HepG2 (cell line): ENCODE results near the gene SLC25A11. TPM values are rescaled to one million over a fixed set of nuclear protein-coding genes. Genes with fewer than 3 reads are reported as not detected.
A peak's percentile ranks its signal among the peaks of the same experiment; 100 is the strongest.

Experiments
- AHR ChIP-seq: IDR thresholded peaks from 2 replicates; pipeline ENCODE4 v1.6.1; 2018; ENCODE audit warnings: missing genetic modification reagents, missing compliant biosample characterization
- HCFC1 ChIP-seq: fragments of 150-350 bp; IDR thresholded peaks from 2 replicates; pipeline ENCODE4 v1.6.1; 2014; ENCODE audit warnings: low read depth, low read length
- IRF1 ChIP-seq: sonication (generic); formaldehyde crosslinking; IDR thresholded peaks from 2 replicates; pipeline ENCODE4 v1.4.0; 2020; ENCODE audit warnings: low read depth, mild to moderate bottlenecking, missing genetic modification reagents
- PBX3 ChIP-seq: sonication (generic); formaldehyde crosslinking; IDR thresholded peaks from 2 replicates; pipeline ENCODE4 v1.8.1; 2023; ENCODE audit warnings: missing genetic modification reagents, inconsistent platforms, borderline replicate concordance
- SMAD3 ChIP-seq: sonication (generic); formaldehyde crosslinking; IDR thresholded peaks from 2 replicates; pipeline ENCODE4 v1.4.0; 2020; ENCODE audit warnings: missing genetic modification reagents
- SRSF9 ChIP-seq: fragments of 200-400 bp; formaldehyde crosslinking; IDR thresholded peaks from 2 replicates; pipeline ENCODE4 v1.6.1; 2018; ENCODE audit warnings: borderline replicate concordance, mild to moderate bottlenecking, low read depth, low read length; ENCODE audit not compliant: insufficient read depth, poor library complexity, severe bottlenecking
- XBP1 ChIP-seq: sonication (generic); formaldehyde crosslinking; IDR thresholded peaks from 2 replicates; pipeline ENCODE4 v1.5.0; 2020; ENCODE audit warnings: missing genetic modification reagents
- ZNF18 ChIP-seq: sonication (generic); formaldehyde crosslinking; IDR thresholded peaks from 2 replicates; pipeline ENCODE4 v1.8.0; 2022; ENCODE audit warnings: mild to moderate bottlenecking, missing genetic modification reagents; ENCODE audit not compliant: insufficient replicate concordance
- polyA plus RNA-seq, 8 experiments: library from polyadenylated mRNA; depleted of rRNA in 3 of 8; stranded (reverse) in 7 of 8; unstranded in 1 of 8; fragments of >200 nt; fragmentation: Illumina TruSeq in 4 of 8; extraction: Trizol in 4 of 8; gene quantifications; 2 replicates each; pipeline versions ENCODE4 v1.2.1 to v1.2.3, GENCODE V29; 2011 to 2016; ENCODE audit warnings: low read depth in 4 of 8, missing spikeins in 1 of 8, mixed read lengths in 1 of 8; ENCODE audit not compliant: insufficient read depth in 1 of 8
- total RNA-seq, 5 experiments: library from RNA; depleted of rRNA; stranded (reverse); fragments of >200 nt; fragmentation: Illumina TruSeq; extraction: Trizol; gene quantifications; 2 replicates each; pipeline ENCODE4 v1.2.3, GENCODE V29; 2016; ENCODE audit warnings: low read depth in 1 of 5
- TF ChIP-seq, protein P1 (sequence below): sonication (generic); formaldehyde crosslinking; IDR thresholded peaks from 2 replicates; pipeline ENCODE4 v1.9.0; 2021; ENCODE audit warnings: missing genetic modification reagents, mild to moderate bottlenecking, borderline replicate concordance

Gene SLC25A11
- total and polyA plus RNA-seq, 2 of the 13 experiments (the other 11 are each of a cell fraction or from before 2014, with no cell fraction given) = 35.4 to 47.2 TPM

- TF ChIP-seq SRSF9 (no peak), ZNF18 (CRISPR knock-in tag) (peak; percentile 24), AHR (CRISPR knock-in tag) (no peak), HCFC1 (no peak), IRF1 (CRISPR knock-in tag) (no peak), SMAD3 (CRISPR knock-in tag) (no peak), PBX3 (CRISPR knock-in tag) (peak; percentile 83; the same call in 1 of the 2 replicates), XBP1 (CRISPR knock-in tag) (no peak)
- TF ChIP-seq, protein P1, sequence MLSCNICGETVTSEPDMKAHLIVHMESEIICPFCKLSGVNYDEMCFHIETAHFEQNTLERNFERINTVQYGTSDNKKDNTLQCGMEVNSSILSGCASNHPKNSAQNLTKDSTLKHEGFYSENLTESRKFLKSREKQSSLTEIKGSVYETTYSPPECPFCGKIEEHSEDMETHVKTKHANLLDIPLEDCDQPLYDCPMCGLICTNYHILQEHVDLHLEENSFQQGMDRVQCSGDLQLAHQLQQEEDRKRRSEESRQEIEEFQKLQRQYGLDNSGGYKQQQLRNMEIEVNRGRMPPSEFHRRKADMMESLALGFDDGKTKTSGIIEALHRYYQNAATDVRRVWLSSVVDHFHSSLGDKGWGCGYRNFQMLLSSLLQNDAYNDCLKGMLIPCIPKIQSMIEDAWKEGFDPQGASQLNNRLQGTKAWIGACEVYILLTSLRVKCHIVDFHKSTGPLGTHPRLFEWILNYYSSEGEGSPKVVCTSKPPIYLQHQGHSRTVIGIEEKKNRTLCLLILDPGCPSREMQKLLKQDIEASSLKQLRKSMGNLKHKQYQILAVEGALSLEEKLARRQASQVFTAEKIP (CRISPR knock-in tag) = no peak
Measured at GRCh38 chr17:4966844-4967538, 27.1 kb upstream of the SLC25A11 start (continued).
